GM18517 (cell line): Measurements from ENCODE around the gene SDR42E2.
"Not testable (repeated sequence)": the region's sequence is repeated elsewhere in the genome, so short reads cannot be mapped to it uniquely, and the experiment has no call there.

ENCODE experiments used
- ATAC-seq: cut with Tn5 transposase; IDR thresholded peaks from one replicate; pipeline ENCODE4 v1.9.1; 2021; ENCODE audit warnings: mild to moderate bottlenecking, moderate library complexity; ENCODE audit not compliant: unreplicated experiment

SDR42E2 gene

DNA sequence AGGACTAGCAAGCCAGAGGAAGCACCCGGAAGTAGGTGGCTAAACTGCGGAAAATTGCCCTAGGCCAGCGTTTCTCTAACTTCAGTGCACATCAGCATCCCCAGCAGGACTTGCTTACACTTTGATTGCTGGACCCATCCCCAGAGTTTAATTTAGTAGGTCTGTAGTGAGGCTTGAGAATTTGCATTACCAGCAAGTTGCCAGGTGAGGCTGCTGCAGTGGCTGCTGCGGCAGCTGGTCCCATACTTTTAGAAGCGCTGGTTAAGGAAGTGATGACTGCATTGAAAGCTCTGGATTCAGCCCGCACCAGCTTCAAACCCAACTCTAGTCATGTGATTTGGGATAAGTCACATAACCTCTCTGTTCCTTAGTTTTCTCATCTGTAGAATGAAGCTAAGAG lies 48.0 kb downstream of the SDR42E2 start:
- ATAC-seq, result no peak

DNA sequence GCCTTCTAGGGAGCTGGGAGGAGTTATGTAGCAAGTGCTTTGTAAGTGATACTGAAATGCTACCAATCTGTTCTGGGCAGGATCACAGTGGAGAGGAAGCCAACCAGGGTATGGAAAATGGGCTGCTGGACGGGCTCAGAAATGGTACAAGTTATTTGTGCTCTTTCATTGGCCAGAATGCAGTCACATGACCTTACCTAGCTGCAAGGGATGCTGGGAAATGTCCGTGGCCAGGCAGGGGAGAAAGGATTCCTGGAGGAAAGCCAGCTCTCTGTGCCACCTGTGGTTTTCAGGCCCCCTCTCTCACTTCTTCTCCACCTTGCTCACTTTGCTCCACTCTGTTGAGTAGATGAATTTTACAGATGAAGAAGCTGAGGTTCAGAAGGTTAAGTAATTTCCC lies 48.5 kb downstream of the SDR42E2 start:
- no peak for ATAC-seq

DNA sequence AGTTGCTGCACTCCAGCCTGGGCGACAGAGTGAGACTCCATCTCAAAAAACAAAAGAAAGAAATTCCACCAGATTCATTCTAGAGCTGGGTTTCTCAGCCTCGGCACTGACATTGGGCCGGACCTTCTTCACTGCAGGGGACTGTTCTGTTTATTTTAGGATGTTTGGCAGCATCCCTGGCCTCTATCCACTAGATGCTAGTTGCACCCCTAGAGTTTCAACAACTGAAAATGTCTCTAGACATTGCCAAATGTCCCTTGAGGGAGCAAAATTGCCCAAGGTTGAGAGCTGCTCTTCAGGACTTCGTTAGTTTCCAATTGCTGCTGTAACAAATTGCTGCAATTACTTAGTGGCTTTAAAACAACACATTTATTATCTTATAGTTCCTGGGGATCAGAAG lies 50.9 kb downstream of the SDR42E2 start:
- ATAC-seq, result no peak

DNA sequence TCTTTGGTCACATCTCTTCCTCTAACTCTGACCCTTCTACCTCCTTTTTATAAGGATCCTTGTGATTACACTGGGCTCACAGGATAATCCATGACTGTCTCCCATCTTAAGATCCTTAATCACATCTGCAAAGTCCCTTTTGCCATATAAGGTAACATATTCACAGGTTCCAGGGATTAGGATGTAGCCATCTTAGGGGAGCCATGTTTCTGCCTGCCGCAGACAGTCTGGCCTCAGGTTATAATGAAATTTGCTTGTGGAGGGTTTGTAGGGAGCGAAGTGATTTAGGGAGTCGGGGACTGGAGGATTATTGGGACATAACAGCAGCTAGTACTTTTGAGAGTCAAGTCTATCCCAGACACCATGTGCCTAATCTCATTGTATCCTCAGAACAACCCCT lies 51.5 kb downstream of the SDR42E2 start:
- ATAC-seq, result no peak

DNA sequence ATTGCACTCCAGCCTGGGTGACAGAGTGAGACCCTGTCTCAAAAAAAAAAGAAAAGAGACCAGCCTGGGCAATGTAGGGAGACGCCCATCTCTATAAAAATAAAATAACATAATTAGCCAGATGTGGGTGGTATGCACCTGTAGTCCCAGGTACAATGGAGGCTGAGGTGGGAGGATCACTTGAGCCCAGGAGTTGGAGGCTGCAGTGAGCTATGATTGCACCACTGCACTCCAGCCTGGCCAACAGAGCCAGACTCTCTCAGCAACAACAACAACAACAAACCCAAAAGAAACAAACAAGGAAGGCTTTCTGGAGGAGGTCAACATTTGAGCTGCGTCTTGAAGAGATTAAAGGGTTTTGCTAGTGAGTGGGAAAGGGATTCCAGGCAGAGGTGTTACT lies 52.1 kb downstream of the SDR42E2 start:
- ATAC-seq, result no peak

DNA sequence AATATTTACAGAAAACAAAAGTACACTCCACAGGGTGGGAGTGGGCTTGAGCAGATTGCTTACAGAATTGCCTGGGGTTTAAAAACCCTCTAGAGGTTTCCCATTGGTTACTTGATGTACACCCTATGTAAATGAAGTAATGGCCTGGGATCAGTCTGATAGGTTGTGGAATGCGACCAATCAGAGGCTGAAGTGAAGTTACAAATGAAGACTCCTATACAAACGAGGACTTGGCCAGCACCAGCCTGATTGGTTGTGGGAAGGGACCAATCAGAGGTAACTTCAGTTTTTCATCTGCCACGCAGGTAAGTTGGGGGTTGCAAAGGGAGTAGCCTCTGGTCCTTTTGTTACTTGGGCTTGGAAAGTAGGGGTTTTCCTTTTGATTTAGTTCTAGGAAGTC lies 52.6 kb downstream of the SDR42E2 start:
- no peak for ATAC-seq

DNA sequence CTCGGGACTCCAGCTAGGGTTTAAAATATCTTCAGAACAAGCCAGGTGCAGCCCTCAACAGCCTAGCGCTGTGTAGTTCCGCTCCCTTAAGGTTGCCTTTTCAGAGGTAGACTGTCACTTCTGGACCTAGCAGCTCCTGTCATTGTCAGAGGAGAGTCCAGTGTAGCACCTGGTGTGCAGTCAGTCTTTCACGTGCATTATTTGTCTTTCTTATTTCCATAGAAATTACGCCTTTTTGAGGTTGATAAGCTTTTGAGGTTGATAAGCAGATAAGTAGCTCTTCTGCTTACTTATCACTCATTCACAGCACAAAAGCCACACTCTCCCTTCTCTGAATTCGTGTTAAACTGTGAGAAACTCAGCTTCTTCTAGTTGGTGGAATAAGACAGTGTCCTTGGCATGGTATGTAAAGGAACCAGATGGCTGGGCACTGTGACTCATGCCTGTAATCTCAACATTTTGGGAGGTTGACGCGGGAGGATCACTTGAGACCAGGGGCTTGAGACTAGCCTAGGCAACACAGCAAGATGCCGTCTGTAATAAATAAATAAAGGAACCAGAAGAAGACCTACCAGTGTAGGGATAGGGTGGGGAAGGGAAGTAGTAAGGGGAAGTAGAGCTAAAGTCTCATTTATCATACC lies 54.0 kb downstream of the SDR42E2 start:
- ATAC-seq, result no peak

DNA sequence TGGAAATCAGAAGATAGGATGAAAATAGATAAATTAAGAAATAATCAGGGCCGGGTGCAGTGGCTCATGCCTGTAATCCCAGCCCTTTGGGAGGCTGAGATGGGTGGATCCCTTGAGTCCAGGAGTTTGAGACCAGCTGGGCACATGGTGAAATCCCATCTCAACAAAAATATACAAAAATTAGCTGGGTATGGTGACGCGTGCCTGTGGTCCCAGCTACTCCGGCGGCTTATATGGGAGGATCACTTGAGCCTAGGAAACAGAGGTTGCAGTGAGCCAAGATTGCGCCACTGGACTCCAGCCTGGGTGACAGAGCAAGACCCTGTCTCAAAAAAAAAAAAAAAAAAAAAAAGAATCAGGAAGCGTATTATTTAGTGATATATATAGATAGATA lies 54.5 kb downstream of the SDR42E2 start:
- ATAC-seq, result not testable (repeated sequence)

DNA sequence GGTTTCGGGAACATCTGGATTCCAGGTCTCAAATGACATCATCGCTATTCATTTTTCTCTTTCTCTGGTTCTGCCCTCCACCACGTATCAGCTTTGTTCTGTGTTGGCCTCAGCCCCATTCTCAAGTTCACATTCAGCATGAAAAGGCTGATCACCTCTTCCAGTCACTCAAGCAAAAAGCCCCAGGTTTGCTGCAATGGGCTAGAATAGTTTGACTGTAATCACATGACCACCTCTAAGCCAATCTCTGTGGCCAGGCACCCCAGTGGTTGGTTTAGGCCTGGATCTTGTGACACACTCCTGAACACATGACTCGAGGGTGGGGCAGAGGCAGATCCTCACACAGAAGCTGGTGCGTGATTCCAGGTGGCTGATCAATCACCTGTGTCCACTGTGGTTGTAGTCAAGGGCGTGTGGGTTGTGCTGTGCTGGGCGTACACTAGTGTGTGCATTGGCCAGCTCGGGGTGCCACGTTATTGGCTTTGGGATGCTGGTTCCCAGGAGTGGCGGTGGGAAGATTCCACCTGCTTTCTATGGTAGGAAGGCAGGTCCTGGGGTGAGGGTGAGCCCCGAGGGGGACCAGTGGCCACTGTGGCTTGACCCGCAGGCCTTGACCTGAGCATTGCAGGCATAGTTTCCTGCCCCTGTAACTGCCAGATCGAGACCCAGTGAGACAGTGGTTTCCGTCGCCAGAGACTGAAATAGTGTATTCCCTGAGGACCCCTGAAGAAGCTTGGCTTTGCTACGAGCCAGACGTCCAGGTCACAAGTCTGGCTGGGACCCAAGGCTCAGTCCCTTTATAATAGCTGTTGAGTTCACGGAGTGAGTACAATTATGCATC lies 55.8 kb downstream of the SDR42E2 start:
- peak; percentile 85 for ATAC-seq

DNA sequence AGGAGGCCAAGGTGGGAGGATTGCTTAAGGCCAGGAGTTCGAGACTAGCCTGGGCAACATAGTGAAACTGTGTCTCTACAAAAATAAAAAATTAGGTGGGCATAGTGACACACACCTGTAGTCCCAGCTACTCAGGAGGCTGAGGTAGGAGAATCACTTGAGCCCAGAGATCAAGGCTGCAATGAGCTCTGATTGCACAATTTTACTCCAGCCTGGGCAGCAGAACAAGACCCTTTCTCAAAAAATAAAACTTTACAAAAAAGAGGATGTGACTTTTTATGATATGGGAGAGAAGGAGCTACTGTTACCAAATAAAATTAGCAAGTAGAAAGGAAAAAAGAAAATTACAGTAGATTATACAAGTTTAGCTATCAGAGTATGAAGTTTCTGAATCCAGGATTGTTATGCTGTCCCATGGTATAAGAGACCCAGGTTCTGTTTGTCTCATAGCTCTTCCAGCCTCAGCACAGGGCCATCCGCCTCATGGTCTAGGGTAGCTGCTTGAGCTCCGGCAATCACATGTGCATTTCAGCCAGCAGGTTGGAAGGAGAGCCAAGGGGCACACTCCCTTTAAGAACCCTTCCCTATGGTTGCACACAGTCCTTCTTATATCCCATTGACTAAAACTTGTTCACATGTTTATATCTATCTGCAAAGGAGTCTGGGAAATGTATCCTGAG lies 57.2 kb downstream of the SDR42E2 start:
- ATAC-seq, result no peak

DNA sequence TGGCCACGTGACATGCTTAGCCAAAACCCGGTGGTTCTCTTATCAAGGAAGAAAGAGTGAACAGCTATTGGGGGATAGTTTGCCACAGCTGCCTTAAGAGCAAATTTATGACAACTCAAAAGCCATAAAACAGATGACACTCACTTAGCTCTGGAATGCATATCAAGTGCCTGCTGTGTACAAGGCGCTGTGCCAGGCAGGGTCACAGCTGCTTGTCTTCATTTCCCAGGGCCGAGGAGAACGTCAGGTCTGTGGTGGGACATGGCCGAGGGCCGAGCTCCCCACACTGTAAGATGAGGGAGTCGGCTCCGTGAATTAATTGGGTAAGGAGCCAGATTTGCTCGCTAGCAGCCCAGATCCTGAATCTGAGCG lies 57.7 kb downstream of the SDR42E2 start:
- ATAC-seq, result no peak

DNA sequence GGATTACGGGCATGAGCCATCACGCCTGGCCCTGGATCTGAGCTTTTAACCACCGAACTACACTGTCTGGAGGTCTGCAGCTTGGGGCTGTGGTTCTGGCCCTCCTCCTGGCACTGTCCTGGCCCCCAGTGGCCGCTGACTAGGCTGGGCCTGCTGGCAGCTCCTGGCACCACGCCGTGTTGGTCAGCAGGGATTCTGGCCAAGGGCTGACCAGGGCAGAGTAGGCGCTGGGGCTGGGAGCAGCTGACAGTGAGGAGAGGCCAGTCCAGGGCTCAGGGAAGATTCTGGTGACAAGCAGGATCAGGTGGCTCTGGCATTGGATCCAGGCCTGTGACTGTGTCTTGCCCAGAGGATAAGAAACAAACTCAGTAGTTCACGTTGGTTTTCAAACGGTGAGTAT lies 58.4 kb downstream of the SDR42E2 start:
- no peak for ATAC-seq

DNA sequence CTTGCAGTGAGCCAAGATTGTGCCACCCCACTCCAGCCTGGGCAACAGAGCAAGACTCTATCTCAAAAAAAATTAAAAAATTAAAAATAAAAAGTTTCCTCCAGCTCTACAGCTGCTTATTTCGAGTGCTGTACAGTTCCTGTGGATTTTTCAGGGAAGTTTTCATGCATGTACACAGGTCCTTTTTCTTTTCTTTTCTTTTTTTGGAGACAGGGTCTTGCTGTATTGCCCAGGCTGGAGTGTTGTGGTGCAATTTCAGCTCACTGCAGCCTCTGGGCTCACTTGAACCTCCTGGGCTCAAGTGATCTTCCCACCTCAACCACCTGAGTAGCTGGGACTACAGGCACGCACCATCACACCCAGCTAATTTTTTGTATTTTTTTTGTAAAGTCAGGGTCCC lies 59.7 kb downstream of the SDR42E2 start:
- no peak for ATAC-seq

DNA sequence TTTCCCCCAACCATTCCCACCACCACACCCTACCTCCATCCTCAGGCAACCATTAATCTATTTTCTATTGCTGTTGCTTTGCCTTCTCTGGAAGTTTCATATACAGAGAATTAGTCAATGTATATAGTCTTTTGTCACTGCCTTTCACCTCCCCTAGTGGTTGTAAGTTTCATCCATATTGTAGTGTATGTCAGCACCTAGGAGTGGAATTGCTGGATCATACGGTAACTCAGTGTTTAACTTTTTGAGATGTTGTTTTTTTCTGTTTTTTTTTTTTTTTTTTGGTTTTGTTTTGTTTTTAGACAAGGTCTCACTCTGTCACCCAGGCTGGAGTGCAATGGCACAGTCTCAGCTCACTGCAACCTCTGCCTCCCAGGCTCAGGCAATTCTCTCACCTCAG lies 60.7 kb downstream of the SDR42E2 start:
- no peak for ATAC-seq

DNA sequence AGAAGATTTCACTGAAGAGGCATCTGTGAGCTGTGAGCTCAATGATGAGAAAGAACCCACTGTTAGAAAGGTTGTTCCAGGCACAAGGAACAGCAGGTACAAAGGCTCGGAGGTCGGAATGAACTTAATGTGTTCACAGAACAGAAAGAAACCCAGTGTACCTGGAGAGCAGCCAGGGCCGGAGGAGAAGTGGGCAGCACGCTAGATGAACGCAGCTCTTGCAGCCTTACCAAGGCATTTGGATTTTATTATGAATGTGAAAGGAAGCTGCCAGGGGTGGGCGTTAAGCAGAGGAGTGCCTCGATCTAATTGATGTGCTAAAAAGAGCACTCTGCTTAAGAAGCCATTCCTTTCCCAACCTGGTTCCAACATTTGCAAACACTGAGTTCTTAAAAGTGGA lies 62.8 kb downstream of the SDR42E2 start:
- ATAC-seq, result no peak

DNA sequence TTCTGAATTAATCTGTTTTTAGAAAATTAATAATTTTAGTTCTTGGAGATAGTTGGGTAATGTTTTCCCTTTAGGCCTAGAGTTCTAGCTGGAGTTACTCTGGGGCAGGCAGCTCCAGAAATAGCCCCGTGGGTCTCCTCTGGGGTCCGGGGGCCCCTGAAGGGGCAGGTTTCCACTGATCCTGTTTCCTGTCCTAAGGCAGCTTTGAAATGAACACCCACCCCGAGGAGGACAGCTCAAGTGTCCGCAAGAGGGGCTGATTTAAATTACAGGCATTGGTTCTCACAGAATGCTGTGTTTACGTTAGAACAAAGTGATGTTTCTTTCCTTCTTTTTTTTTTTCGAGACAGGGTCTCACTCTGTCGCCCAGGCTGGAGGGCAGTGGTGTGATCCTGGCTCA lies 67.6 kb downstream of the SDR42E2 start:
- no peak for ATAC-seq

DNA sequence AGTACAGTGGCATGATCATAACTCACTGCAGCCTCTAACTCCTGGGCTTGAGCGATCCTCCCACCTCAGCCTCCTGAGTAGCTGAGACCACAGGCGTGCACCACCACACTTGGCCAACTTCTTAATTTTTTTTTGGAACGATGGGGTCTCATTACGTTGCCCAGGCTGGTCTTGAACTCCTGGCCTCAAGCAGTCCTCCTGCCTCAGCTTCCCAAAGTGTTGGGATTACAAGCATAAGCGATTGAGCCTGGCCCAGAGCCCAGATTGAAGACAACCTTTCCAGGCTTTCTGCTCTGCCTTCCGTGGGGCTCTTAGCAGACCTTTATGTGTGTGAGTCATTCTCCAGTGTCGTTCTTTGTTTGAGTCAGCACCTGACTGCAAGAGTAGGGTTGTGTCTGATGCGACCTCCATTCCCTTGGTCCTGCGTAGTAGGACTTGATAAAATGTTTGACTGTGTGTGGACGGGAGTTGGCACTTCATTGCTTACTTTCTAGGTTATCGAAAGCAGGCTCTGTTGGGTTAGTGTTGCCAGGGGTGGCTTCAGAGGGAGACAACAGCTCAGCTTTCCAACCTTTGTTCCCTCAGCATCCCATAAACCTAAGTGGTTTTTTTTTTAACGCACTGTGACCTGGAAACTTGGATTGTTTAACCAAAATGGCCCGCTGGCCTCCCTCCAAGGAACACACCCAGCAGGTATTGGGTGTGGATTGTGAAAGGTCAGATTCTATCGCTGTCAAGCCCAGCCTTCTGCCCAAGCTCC lies 70.2 kb downstream of the SDR42E2 start:
- ATAC-seq, result no peak

DNA sequence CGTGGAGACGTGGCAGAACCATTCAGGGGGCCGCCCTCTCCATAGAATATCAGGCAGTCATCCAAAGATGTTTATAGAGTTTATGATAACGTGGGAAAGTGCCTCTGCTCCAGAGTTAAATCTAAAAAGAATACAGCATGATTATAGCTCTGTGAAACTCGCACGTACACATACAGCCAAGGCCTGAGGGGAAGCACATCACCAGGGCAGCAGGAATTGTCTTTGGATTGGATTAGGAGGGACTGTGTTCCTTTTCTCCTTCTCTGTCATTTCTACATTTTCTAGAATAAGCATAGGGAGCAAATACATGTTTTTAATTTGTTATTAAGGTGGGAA lies 70.7 kb downstream of the SDR42E2 start:
- ATAC-seq, result no peak

DNA sequence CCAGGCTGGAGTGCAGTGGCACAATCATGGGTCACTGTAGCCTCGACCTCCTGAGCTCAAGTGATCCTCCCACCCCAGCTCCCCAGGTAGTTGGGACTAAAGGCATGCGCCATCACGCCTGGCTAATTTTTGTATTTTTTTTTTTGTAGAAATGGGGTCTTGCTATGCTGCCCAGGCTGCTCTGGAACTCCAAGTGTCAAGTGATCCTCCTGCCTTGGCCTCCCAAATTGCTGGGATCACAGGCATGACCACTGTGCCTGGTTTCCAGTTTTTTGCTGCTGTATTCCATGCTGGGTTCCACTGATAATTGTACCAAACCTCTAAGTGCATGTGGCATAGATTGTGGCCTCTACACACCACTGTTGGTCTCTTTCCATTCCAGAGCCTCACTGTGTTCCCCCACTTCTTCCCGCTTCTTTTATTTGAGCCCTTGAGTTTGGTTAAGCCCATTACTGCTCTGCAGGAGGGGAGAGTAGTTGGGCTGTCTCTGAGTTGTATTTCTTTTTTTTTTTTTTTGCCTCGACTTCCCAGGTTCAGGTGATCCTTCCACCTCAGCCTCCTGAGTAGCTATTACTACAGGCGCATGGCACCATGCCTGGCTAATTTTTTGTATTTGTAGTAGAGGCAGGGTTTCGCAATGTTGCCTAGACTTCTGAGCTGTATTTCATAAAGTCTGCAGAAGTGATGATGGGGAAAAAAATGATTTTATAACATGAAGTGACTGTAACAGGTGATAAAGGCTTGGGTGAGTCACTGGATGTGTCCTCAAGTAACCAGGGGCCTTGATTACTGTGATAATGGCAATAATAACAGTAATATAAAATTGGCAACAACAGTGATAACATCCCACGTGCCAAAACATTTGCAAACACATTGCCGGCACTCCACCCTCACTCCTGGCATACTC lies 73.8 kb downstream of the SDR42E2 start:
- no peak for ATAC-seq

DNA sequence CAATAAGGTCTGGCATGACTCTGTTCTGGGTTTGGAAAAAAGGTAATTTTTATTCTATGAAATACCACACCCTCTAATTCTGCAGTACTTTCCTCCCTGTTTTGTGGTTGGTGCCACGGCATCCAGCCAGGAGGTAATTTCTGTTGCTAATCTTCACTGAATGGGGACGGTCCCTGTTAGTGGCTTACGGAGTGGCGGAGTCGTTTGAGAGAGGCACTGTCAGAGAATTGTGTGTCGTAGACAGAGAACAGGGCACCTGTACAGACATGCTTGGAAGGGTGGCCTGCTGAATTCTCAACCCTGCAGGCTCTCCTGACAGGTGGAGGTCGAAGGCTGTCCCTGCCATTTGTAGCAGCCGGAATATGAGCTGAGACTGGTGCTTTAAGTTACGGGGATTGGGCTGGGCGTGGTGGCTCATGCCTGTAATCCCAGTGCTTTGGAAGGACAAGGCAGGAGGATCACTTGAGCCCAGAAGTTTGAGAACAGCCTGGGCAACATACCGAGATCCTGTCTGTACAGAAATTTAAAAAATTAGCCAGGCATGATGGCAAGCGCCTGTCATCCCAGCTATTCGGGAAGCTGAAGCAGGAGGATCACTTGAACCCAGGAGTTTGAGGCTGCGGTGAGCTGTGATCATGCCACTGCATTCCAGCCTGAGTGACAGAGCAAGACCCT lies 77.0 kb downstream of the SDR42E2 start:
- ATAC-seq, result no peak
